Activated B cell treated with CpG ODN at 0.5 μM for 24 hours (primary cell): ENCODE results near the gene MXI1. TPM values are rescaled to one million over a fixed set of nuclear protein-coding genes. Genes with fewer than 3 reads are reported as not detected.

Source experiments
- ATAC-seq: fragments of 200-7000 bp; cut with Tn5 transposase; one replicate; pipeline ENCODE4 v1.10.0; 2021; ENCODE audit warnings: low read depth, mild to moderate bottlenecking, moderate library complexity
- CTCF ChIA-PET: fragments of 350-600 bp; sonication (Branson Sonifier 250); formaldehyde crosslinking; loops from one replicate; lab custom pipeline; 2021; ENCODE audit warnings: antibody characterized with exemption; lab: Charles Lee
- POLR2A ChIA-PET: fragments of 350-600 bp; sonication (Branson Sonifier 250); formaldehyde crosslinking; loops from one replicate; lab custom pipeline; 2021; ENCODE audit warnings: antibody characterized with exemption; lab: Charles Lee
- DNase-seq: peaks from one replicate; pipeline ENCODE4 v3.0.0; 2022
- H3K27ac Mint-ChIP-seq: one replicate; pipeline ENCODE4 v1.8.0; 2020; ENCODE audit warnings: mixed read lengths
- H3K27me3 Mint-ChIP-seq: one replicate; pipeline ENCODE4 v1.8.0; 2021; ENCODE audit warnings: mixed read lengths
- H3K36me3 Mint-ChIP-seq: one replicate; pipeline ENCODE4 v1.8.0; 2021; ENCODE audit warnings: low read depth, mixed read lengths
- H3K4me1 Mint-ChIP-seq: one replicate; pipeline ENCODE4 v1.8.0; 2021; ENCODE audit warnings: mixed read lengths
- H3K4me3 Mint-ChIP-seq: one replicate; pipeline ENCODE4 v1.8.0; 2020; ENCODE audit warnings: mild to moderate bottlenecking, mixed read lengths
- H3K9me3 Mint-ChIP-seq: one replicate; pipeline ENCODE4 v1.8.0; 2020; ENCODE audit warnings: mixed read lengths
- CTCF ChIP-seq: fragments of 200-600 bp; IDR thresholded peaks from one replicate; pipeline ENCODE4 v1.8.0; 2022; ENCODE audit warnings: antibody characterized with exemption, mild to moderate bottlenecking
- intact Hi-C: fragments of 100-400 bp; cut with micrococcal nuclease; formaldehyde crosslinking; loops from one replicate; pipeline ENCODE4 v1.15.1; 2024
- total RNA-seq: library from RNA; stranded (reverse); gene quantifications from 2 replicates; pipeline ENCODE4 v1.2.3, GENCODE V29; 2022

The MXI1 gene
- total RNA-seq, 1 donor from 2014 or later = 8.5 TPM

DNA sequence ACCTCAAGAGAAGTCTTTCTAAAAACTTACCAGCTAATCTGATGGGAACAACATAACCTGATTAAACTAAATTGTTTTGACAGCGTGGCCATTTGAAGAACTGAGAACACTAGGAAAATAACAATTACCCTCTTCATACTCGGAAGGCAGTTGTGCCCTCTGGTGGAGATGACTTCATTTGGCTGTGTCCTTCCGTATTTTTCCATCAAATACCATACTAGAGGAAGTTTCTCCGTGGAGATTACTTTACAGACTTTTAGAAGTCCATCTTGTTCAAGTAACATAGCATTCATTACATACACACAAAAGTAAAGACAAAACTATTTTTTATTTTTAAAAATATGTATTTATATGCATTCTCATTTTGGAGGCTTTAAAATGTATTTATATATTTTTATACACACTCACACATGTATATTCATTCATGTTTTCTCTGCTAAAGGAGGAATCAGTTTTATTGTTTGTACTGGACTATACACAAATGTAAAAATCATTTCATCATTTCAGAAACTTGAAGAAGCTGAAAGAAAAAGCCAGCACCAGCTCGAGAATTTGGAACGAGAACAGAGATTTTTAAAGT, 72.1 kb downstream of the MXI1 start:
- Mint-ChIP-seq H3K9me3 (no peaks in the 10 kb centered on the region), H3K4me1 (peaks cover 24% of the 10 kb centered on the region), H3K27ac (no peak overlapping the region), H3K27me3 (no peaks in the 10 kb centered on the region), H3K36me3 (peaks cover 11% of the 10 kb centered on the region), H3K4me3 (peak overlapping the region; percentile 38)
- intact Hi-C loops = loop anchor here (1.0 kb wide), 5 partner anchors 52 to 395 kb away; no protein-coding TSS in a partner anchor
- CTCF ChIA-PET = interaction anchor here (0.7 to 4.8 kb wide), 28 partner anchors 8 to 396 kb away, joined by 3 to 73 read pairs (median 4); partner anchors contain the start of gene MXI1
- POLR2A ChIA-PET = interaction anchor here (0.6 to 1.9 kb wide), 2 partner anchors 70 to 141 kb away, joined by 4 to 7 read pairs; no protein-coding TSS in a partner anchor
- TF ChIP-seq CTCF = peak; percentile 92
- ATAC-seq (peak; percentile 68), DNase-seq (no peak)

DNA sequence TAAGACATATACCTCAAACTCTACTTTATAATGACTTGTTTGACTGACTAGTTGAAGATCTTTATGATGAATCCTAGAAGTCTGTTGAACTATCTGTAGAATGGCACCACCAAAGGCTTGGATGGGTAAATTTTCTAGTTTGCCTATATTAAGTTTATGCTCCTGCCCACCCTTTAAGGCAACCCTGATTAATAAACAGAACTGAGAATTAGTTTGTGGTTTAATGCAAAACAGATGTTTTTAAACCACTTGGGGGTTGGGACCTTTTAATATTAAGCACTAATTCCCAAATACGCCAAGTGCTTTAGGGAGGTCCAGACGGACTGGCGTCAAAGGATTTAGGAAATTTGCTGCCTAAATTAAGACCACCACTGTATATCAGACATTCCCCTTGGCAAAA, 76.9 kb downstream of the MXI1 start:
- no peaks in the 10 kb centered on the region for H3K9me3 Mint-ChIP-seq
- no peak overlapping the region for H3K4me3 Mint-ChIP-seq
- no peaks in the 10 kb centered on the region for H3K27me3 Mint-ChIP-seq
- CTCF ChIA-PET = no interaction called here
- peaks cover 12% of the 10 kb centered on the region for H3K4me1 Mint-ChIP-seq
- no peak for TF ChIP-seq CTCF
- no peak for DNase-seq
- ATAC-seq = peak; percentile 40
- no peak overlapping the region for H3K27ac Mint-ChIP-seq
- POLR2A ChIA-PET = interaction anchor here (0.7 to 1.0 kb wide), 2 partner anchors 11 to 300 kb away, joined by 3 read pairs; no protein-coding TSS in a partner anchor
- peaks cover 42% of the 10 kb centered on the region for H3K36me3 Mint-ChIP-seq
- intact Hi-C loops = no loop called here

- TF ChIP-seq CTCF = no peak
- DNase-seq = no peak
- ChIA-PET CTCF (interaction anchor here (0.8 to 1.2 kb wide), 3 partner anchors 13 to 401 kb away, joined by 3 to 4 read pairs (median 4); no protein-coding TSS in a partner anchor), POLR2A (interaction anchor here (1.0 kb wide), 1 partner anchor 20 kb away, joined by 8 read pairs; the partner anchor contains the start of gene SMNDC1)
- Mint-ChIP-seq H3K9me3 (no peaks in the 10 kb centered on the region), H3K27ac (no peak overlapping the region), H3K4me1 (peaks cover 10% of the 10 kb centered on the region), H3K27me3 (no peaks in the 10 kb centered on the region), H3K4me3 (no peak overlapping the region), H3K36me3 (peaks cover 48% of the 10 kb centered on the region)
- intact Hi-C loops = no loop called here
- ATAC-seq = no peak
Observed at GRCh38 chr10:110285501-110285900, 78.1 kb downstream of the MXI1 start.

DNA sequence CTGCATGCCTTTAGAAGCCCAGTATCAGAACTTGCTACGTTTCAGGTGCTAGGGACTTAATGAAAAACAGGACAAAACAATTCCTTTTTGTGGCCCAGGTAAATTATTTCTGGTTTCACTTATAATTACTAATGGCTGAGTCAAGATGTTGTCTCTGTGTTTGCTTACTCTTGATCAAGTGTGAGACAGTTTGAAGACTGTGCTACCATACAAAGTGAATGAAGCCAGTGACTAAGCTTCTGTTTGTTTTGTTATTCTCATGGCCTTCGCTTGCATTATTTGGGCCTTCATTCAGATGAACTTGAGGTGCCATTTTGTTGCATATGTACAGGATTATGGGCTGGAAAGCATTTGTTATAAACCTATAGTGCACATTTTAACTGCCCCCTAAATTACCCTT, 79.4 kb downstream of the MXI1 start:
- Mint-ChIP-seq H3K36me3 (peaks cover 53% of the 10 kb centered on the region), H3K9me3 (no peaks in the 10 kb centered on the region), H3K27me3 (no peaks in the 10 kb centered on the region), H3K4me3 (no peak overlapping the region), H3K4me1 (peaks cover 10% of the 10 kb centered on the region), H3K27ac (no peak overlapping the region)
- intact Hi-C loops = no loop called here
- ChIA-PET CTCF (no interaction called here), POLR2A (no interaction called here)
- no peak for DNase-seq
- no peak for ATAC-seq
- TF ChIP-seq CTCF = no peak

- Mint-ChIP-seq H3K36me3 (peaks cover 90% of the 10 kb centered on the region), H3K4me1 (peaks cover 16% of the 10 kb centered on the region), H3K27ac (no peak overlapping the region), H3K4me3 (no peak overlapping the region), H3K27me3 (no peaks in the 10 kb centered on the region), H3K9me3 (no peaks in the 10 kb centered on the region)
- ChIA-PET POLR2A (no interaction called here), CTCF (interaction anchor here (1.5 kb wide), 1 partner anchor 16 kb away, joined by 3 read pairs; no protein-coding TSS in a partner anchor)
- intact Hi-C loops = no loop called here
- ATAC-seq = no peak
- DNase-seq = no peak
- TF ChIP-seq CTCF = no peak
Observed at GRCh38 chr10:110296966-110297365, 89.6 kb downstream of the MXI1 start.
